ENCODE data around the gene FOXD2. TPM values are rescaled to one million over a fixed set of nuclear protein-coding genes. Genes with fewer than 3 reads are reported as not detected.

Gene FOXD2
- polyA plus RNA-seq, 2 of the 4 experiments (the other 2 are of a cell fraction): 0.13 to 0.35 TPM

DNA sequence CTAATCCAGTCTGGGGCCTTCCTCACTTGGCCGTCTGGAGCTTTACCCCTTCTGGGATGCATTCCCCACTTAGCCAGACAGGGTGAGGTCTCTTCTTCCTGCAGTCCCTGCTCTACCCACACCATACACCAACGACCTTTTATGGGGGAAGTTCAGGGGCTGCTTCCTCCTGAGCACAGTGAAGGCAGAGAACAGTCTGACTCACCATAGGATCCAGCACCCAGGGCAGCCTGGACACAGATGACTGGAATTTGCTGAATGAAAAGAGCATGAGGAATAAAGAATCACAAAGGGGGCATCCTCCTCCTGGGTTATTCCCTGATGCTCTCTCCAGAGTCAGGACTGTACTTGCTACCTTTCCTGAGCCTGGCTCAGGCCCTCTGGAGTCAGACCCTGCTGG lies 26.4 kb upstream of the FOXD2 start:
- Histone ChIP-seq H3K4me2 (no peak overlapping the region), H3K27ac (no peak overlapping the region), H3K4me1 (no peaks in the 10 kb centered on the region), H3K4me3 (no peak overlapping the region), H3K9me3 (no peaks in the 10 kb centered on the region)
- no peak for DNase-seq (ENCODE audit: low read depth in 1 of 2, low spot score in 1 of 2)
- POLR2A ChIA-PET: no interaction called here
- peak in 1 of 2 experiments; percentile 28; a peak in 2 of 6 replicates for ATAC-seq
- no CpG with 5 or more reads among the region's 2 CpGs for WGBS (ENCODE audit: missing lambda C conversion rate)
- TF ChIP-seq CBX2 (IDR thresholded peaks at IDR 0.05; ENCODE audit: borderline replicate concordance, low read depth) (no peak), POLR2A (IDR thresholded peaks at IDR 0.05; ENCODE audit: low read length) (no peak), POLR2AphosphoS2 (conservative IDR thresholded peaks at IDR 0.05; ENCODE audit: low read length) (no peak), FOSL2 (IDR thresholded peaks at IDR 0.05) (no peak), FOSL2 (CRISPR knock-in tag; IDR thresholded peaks at IDR 0.05) (no peak), PHF8 (IDR thresholded peaks at IDR 0.05; ENCODE audit: borderline replicate concordance, low read depth) (no peak), SREBF2 (IDR thresholded peaks at IDR 0.05) (no peak), TP53 (CRISPR knock-in tag; IDR thresholded peaks at IDR 0.05) (no peak), KDM5A (IDR thresholded peaks at IDR 0.05) (no peak), JUNB (IDR thresholded peaks at IDR 0.05) (no peak), JUN (IDR thresholded peaks at IDR 0.05) (no peak), RFX5 (IDR thresholded peaks at IDR 0.05) (no peak), CBX8 (IDR thresholded peaks at IDR 0.05) (no peak), NR3C1 (IDR thresholded peaks at IDR 0.05) (no peak)
- TF ChIP-seq, protein P1, sequence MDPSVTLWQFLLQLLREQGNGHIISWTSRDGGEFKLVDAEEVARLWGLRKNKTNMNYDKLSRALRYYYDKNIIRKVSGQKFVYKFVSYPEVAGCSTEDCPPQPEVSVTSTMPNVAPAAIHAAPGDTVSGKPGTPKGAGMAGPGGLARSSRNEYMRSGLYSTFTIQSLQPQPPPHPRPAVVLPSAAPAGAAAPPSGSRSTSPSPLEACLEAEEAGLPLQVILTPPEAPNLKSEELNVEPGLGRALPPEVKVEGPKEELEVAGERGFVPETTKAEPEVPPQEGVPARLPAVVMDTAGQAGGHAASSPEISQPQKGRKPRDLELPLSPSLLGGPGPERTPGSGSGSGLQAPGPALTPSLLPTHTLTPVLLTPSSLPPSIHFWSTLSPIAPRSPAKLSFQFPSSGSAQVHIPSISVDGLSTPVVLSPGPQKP (IDR thresholded peaks at IDR 0.05; ENCODE audit: low read depth, low read length): no peak
- FAIRE-seq: no peak
- CTCF ChIA-PET: interaction anchor here (1.2 kb wide), 1 partner anchor 315 kb away, joined by 3 read pairs; no protein-coding TSS in a partner anchor

DNA sequence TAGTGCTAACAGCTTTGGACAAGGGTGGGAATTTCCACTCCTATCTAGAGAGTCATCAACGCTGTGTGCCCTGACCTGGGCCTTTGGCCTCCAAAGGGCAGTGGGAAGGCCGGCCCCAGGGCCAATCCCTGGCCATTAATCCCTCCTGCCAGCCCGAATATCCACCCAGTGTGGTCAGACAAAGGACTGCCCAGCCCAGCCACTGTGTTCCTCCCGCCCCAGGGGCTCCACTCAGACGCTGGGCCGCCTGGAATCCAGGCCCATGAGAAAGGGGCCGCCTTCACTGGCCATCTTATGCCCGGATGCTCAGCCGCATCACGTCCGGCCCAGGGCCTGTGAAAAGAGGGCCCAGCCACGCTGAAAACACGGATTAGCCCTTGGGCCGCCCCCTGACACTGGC lies 25.4 kb upstream of the FOXD2 start:
- no peak overlapping the region for H3K4me2 ChIP-seq
- CTCF ChIA-PET: interaction anchor here (1.0 to 1.2 kb wide), 2 partner anchors 61 to 314 kb away, joined by 3 to 7 read pairs; no protein-coding TSS in a partner anchor
- no peaks in the 10 kb centered on the region for H3K9me3 ChIP-seq
- no peaks in the 10 kb centered on the region for H3K4me1 ChIP-seq
- 86% methylated on average over 4 of the region's 14 CpGs for WGBS (ENCODE audit: missing lambda C conversion rate)
- POLR2A ChIA-PET: no interaction called here
- no peak for TF ChIP-seq ZNF302 (CRISPR knock-in tag; IDR thresholded peaks at IDR 0.05)
- no peak for TF ChIP-seq RAD21 (conservative IDR thresholded peaks at IDR 0.05 in 1 of 2, IDR thresholded peaks at IDR 0.05 in 1 of 2)
- TF ChIP-seq PHF8 (IDR thresholded peaks at IDR 0.05; ENCODE audit: borderline replicate concordance, low read depth): no peak
- TF ChIP-seq HEYL (CRISPR knock-in tag; IDR thresholded peaks at IDR 0.05): no peak
- TF ChIP-seq HOXB13 (CRISPR knock-in tag; IDR thresholded peaks at IDR 0.05; ENCODE audit: low read depth): no peak
- TF ChIP-seq CBX8 (IDR thresholded peaks at IDR 0.05): no peak
- no peak for TF ChIP-seq HDAC2 (IDR thresholded peaks at IDR 0.05)
- TF ChIP-seq, protein P2, sequence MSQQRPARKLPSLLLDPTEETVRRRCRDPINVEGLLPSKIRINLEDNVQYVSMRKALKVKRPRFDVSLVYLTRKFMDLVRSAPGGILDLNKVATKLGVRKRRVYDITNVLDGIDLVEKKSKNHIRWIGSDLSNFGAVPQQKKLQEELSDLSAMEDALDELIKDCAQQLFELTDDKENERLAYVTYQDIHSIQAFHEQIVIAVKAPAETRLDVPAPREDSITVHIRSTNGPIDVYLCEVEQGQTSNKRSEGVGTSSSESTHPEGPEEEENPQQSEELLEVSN (IDR thresholded peaks at IDR 0.05; ENCODE audit: borderline replicate concordance, low read depth): no peak
- TF ChIP-seq RFX5 (IDR thresholded peaks at IDR 0.05): no peak
- TF ChIP-seq, protein P3, sequence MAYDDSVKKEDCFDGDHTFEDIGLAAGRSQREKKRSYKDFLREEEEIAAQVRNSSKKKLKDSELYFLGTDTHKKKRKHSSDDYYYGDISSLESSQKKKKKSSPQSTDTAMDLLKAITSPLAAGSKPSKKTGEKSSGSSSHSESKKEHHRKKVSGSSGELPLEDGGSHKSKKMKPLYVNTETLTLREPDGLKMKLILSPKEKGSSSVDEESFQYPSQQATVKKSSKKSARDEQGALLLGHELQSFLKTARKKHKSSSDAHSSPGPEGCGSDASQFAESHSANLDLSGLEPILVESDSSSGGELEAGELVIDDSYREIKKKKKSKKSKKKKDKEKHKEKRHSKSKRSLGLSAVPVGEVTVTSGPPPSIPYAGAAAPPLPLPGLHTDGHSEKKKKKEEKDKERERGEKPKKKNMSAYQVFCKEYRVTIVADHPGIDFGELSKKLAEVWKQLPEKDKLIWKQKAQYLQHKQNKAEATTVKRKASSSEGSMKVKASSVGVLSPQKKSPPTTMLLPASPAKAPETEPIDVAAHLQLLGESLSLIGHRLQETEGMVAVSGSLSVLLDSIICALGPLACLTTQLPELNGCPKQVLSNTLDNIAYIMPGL (CRISPR knock-in tag; IDR thresholded peaks at IDR 0.05; ENCODE audit: borderline replicate concordance): no peak
- no peak for TF ChIP-seq CHD4 (IDR thresholded peaks at IDR 0.05; ENCODE audit: borderline replicate concordance)
- TF ChIP-seq CEBPB (IDR thresholded peaks at IDR 0.05): no peak
- no peak for TF ChIP-seq JUNB (IDR thresholded peaks at IDR 0.05)
- TF ChIP-seq ZC3H11A (IDR thresholded peaks at IDR 0.05): no peak
- TF ChIP-seq POLR2A (IDR thresholded peaks at IDR 0.05; ENCODE audit: low read length): no peak
- TF ChIP-seq, protein P4, sequence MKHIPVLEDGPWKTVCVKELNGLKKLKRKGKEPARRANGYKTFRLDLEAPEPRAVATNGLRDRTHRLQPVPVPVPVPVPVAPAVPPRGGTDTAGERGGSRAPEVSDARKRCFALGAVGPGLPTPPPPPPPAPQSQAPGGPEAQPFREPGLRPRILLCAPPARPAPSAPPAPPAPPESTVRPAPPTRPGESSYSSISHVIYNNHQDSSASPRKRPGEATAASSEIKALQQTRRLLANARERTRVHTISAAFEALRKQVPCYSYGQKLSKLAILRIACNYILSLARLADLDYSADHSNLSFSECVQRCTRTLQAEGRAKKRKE (CRISPR knock-in tag; IDR thresholded peaks at IDR 0.05; ENCODE audit: low read depth): no peak
- no peak for ATAC-seq
- FAIRE-seq: no peak
- H3K4me3 ChIP-seq: no peak overlapping the region
- no peak overlapping the region for H3K27ac ChIP-seq
- DNase-seq (ENCODE audit: low read depth in 1 of 2, low spot score in 1 of 2): no peak

Measured in A549 (cell line).